Measurements from ENCODE around the gene FAM124A. TPM values are rescaled to one million over a fixed set of nuclear protein-coding genes. Genes with fewer than 3 reads are reported as not detected.

Gene FAM124A
- polyA plus RNA-seq, 2 of the 4 experiments (the other 2 are of a cell fraction), result 1.5 to 1.6 TPM

DNA sequence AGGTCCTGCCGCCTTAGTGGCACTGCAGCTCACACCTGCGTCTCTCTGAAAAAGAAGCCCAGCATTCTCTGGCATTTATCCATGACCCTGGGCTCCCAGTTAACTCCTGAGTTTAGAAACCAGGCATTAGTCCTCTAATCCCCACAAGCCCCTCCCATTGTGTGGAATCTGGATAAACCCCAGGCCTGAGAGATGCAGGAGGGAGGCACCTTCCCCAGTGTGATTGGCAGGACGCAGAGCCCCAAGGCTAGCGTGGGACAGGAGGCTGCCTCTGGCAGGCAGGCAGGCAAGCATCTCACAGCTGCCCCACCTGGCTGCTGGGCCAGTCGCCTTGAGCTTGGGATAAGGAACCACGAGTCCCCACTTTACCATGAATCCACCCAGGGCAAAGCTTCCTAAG, 106.3 kb downstream of the FAM124A start:
- Histone ChIP-seq H3K4me2 (no peak overlapping the region), H3K9me3 (no peaks in the 10 kb centered on the region), H3K27ac (no peak overlapping the region), H3K4me3 (no peak overlapping the region), H3K4me1 (no peaks in the 10 kb centered on the region)
- DNase-seq (ENCODE audit: low read depth in 1 of 2, low spot score in 1 of 2) (no peak), FAIRE-seq (no peak), ATAC-seq (no peak)
- WGBS (ENCODE audit: missing lambda C conversion rate), result 91% methylated on average over 6 of the region's 6 CpGs
- CTCF ChIA-PET, result no interaction called here
- TF ChIP-seq RARB (CRISPR knock-in tag; IDR thresholded peaks at IDR 0.05) (no peak), SREBF2 (IDR thresholded peaks at IDR 0.05) (no peak), POLR2AphosphoS2 (conservative IDR thresholded peaks at IDR 0.05; ENCODE audit: low read length) (no peak), HOXB5 (CRISPR knock-in tag; IDR thresholded peaks at IDR 0.05) (no peak), E2F6 (IDR thresholded peaks at IDR 0.05; ENCODE audit: borderline replicate concordance, low read depth) (no peak), CTCF (IDR thresholded peaks at IDR 0.05) (no peak), NR3C1 (IDR thresholded peaks at IDR 0.05) (no peak), BHLHE40 (IDR thresholded peaks at IDR 0.05; ENCODE audit: low read depth, low read length) (no peak), RNF2 (IDR thresholded peaks at IDR 0.05; ENCODE audit: borderline replicate concordance, low read depth) (no peak), CBX2 (IDR thresholded peaks at IDR 0.05; ENCODE audit: borderline replicate concordance, low read depth) (no peak), EP300 (IDR thresholded peaks at IDR 0.05) (no peak), HDAC2 (IDR thresholded peaks at IDR 0.05) (no peak), HOXA7 (CRISPR knock-in tag; IDR thresholded peaks at IDR 0.05) (no peak), EHMT2 (IDR thresholded peaks at IDR 0.05; ENCODE audit: low read depth) (no peak), HEYL (CRISPR knock-in tag; IDR thresholded peaks at IDR 0.05) (no peak)
- TF ChIP-seq, protein P1, sequence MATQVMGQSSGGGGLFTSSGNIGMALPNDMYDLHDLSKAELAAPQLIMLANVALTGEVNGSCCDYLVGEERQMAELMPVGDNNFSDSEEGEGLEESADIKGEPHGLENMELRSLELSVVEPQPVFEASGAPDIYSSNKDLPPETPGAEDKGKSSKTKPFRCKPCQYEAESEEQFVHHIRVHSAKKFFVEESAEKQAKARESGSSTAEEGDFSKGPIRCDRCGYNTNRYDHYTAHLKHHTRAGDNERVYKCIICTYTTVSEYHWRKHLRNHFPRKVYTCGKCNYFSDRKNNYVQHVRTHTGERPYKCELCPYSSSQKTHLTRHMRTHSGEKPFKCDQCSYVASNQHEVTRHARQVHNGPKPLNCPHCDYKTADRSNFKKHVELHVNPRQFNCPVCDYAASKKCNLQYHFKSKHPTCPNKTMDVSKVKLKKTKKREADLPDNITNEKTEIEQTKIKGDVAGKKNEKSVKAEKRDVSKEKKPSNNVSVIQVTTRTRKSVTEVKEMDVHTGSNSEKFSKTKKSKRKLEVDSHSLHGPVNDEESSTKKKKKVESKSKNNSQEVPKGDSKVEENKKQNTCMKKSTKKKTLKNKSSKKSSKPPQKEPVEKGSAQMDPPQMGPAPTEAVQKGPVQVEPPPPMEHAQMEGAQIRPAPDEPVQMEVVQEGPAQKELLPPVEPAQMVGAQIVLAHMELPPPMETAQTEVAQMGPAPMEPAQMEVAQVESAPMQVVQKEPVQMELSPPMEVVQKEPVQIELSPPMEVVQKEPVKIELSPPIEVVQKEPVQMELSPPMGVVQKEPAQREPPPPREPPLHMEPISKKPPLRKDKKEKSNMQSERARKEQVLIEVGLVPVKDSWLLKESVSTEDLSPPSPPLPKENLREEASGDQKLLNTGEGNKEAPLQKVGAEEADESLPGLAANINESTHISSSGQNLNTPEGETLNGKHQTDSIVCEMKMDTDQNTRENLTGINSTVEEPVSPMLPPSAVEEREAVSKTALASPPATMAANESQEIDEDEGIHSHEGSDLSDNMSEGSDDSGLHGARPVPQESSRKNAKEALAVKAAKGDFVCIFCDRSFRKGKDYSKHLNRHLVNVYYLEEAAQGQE (IDR thresholded peaks at IDR 0.05), result no peak
- TF ChIP-seq, protein P2, sequence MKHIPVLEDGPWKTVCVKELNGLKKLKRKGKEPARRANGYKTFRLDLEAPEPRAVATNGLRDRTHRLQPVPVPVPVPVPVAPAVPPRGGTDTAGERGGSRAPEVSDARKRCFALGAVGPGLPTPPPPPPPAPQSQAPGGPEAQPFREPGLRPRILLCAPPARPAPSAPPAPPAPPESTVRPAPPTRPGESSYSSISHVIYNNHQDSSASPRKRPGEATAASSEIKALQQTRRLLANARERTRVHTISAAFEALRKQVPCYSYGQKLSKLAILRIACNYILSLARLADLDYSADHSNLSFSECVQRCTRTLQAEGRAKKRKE (CRISPR knock-in tag; IDR thresholded peaks at IDR 0.05; ENCODE audit: low read depth), result no peak
- TF ChIP-seq, protein P3, sequence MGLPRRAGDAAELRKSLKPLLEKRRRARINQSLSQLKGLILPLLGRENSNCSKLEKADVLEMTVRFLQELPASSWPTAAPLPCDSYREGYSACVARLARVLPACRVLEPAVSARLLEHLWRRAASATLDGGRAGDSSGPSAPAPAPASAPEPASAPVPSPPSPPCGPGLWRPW (IDR thresholded peaks at IDR 0.05), result no peak
- TF ChIP-seq, protein P4, sequence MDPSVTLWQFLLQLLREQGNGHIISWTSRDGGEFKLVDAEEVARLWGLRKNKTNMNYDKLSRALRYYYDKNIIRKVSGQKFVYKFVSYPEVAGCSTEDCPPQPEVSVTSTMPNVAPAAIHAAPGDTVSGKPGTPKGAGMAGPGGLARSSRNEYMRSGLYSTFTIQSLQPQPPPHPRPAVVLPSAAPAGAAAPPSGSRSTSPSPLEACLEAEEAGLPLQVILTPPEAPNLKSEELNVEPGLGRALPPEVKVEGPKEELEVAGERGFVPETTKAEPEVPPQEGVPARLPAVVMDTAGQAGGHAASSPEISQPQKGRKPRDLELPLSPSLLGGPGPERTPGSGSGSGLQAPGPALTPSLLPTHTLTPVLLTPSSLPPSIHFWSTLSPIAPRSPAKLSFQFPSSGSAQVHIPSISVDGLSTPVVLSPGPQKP (IDR thresholded peaks at IDR 0.05; ENCODE audit: low read depth, low read length), result no peak
- POLR2A ChIA-PET, result no interaction called here

DNA sequence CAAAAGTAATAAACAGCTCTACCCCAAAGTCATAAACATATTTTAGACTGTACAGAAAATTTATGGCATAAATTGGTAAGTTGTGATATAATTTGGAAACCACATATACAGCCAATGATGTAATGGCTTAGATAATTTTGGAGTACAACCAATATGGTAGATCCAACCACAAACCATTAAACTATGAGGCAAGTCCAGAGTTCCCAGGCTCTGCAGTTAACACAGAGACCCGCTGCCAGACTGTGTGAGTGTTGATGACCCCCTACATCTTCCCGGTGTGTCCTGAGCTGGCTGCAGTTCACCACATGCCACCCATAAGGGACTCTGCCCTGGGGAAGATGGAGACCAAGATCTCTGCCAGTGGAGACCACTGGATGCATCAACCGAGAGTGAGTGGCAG, 107.4 kb downstream of the FAM124A start:
- 57% methylated on average over 3 of the region's 3 CpGs for WGBS (ENCODE audit: missing lambda C conversion rate)
- Histone ChIP-seq H3K9me3 (no peaks in the 10 kb centered on the region), H3K27ac (no peak overlapping the region), H3K4me2 (no peak overlapping the region), H3K4me1 (no peaks in the 10 kb centered on the region), H3K4me3 (no peak overlapping the region)
- FAIRE-seq (no peak), ATAC-seq (no peak), DNase-seq (ENCODE audit: low read depth in 1 of 2, low spot score in 1 of 2) (no peak)
- POLR2A ChIA-PET, result no interaction called here
- CTCF ChIA-PET, result no interaction called here
- TF ChIP-seq SREBF2 (IDR thresholded peaks at IDR 0.05), result no peak
- TF ChIP-seq, protein P1 (IDR thresholded peaks at IDR 0.05), result no peak
- TF ChIP-seq EHF (CRISPR knock-in tag; IDR thresholded peaks at IDR 0.05), result no peak
- TF ChIP-seq FOSB (CRISPR knock-in tag; IDR thresholded peaks at IDR 0.05), result no peak
- TF ChIP-seq CHD2 (IDR thresholded peaks at IDR 0.05; ENCODE audit: low read length, partially characterized antibody), result no peak
- no peak for TF ChIP-seq HOXB13 (CRISPR knock-in tag; IDR thresholded peaks at IDR 0.05; ENCODE audit: low read depth)
- no peak for TF ChIP-seq KDM5A (IDR thresholded peaks at IDR 0.05)
- TF ChIP-seq CBX8 (IDR thresholded peaks at IDR 0.05), result no peak
- TF ChIP-seq BHLHE40 (IDR thresholded peaks at IDR 0.05; ENCODE audit: low read depth, low read length), result no peak
- TF ChIP-seq HDAC2 (IDR thresholded peaks at IDR 0.05), result no peak
- no peak for TF ChIP-seq GATA3 (IDR thresholded peaks at IDR 0.05; ENCODE audit: borderline replicate concordance)
- no peak for TF ChIP-seq SMC3 (IDR thresholded peaks at IDR 0.05)
